Vagina (tissue), 2 donors: Measurements from ENCODE around the gene ZNF638. TPM values are rescaled to one million over a fixed set of nuclear protein-coding genes. Genes with fewer than 3 reads are reported as not detected.

ENCODE experiments used
- DNase-seq, 2 donors: peaks; one replicate each; pipeline ENCODE4 v3.0.0-alpha.2; 2017; ENCODE audit errors: extremely low spot score in 2 of 2
- H3K27ac ChIP-seq: fragments of 200-600 bp; sonication (generic); one replicate; pipeline ENCODE4 v1.5.1; 2019
- H3K27me3 ChIP-seq: fragments of 200-600 bp; sonication (generic); one replicate; pipeline ENCODE4 v1.5.1; 2019
- H3K36me3 ChIP-seq, 2 donors: fragments of 200-600 bp; sonication (generic); one replicate each; pipeline ENCODE4 v1.5.1; 2017 to 2019
- H3K4me1 ChIP-seq: fragments of 200-600 bp; sonication (generic); one replicate; pipeline ENCODE4 v1.5.1; 2019
- H3K4me3 ChIP-seq, 2 donors: fragments of 200-600 bp; sonication (generic); 1 replicate in 1 of 2; 2 replicates in 1 of 2; pipeline ENCODE4 v1.5.1; 2016 to 2019
- H3K9me3 ChIP-seq: fragments of 200-600 bp; sonication (generic); one replicate; pipeline ENCODE4 v1.5.1; 2019
- CTCF ChIP-seq, 3 experiments: fragments of 450-650 bp in 2 of 3; fragments of 200-600 bp in 1 of 3; sonication (generic) in 1 of 3; IDR thresholded peaks; one replicate each; pipeline ENCODE4 v1.5.1; 2017 to 2019; ENCODE audit warnings: antibody characterized with exemption in 3 of 3, mild to moderate bottlenecking in 2 of 3, moderate library complexity in 2 of 3
- POLR2A ChIP-seq, 2 donors: fragments of 450-650 bp; IDR thresholded peaks; one replicate each; pipeline ENCODE4 v1.6.1; 2017; ENCODE audit warnings: antibody characterized with exemption in 2 of 2, mild to moderate bottlenecking in 2 of 2, moderate library complexity in 2 of 2
- POLR2AphosphoS5 ChIP-seq, 2 donors: sonication (generic); formaldehyde crosslinking; IDR thresholded peaks; one replicate each; pipeline ENCODE4 v1.9.0; 2017; ENCODE audit warnings: antibody characterized with exemption in 2 of 2, mild to moderate bottlenecking in 2 of 2, low read depth in 1 of 2; ENCODE audit not compliant: insufficient read depth in 1 of 2
- intact Hi-C: fragments of 100-400 bp; cut with DNase I; formaldehyde crosslinking; loops from one replicate; pipeline ENCODE4 v1.15.1; 2023
- total RNA-seq: library from RNA; depleted of rRNA; stranded (reverse); fragments of >200 nt; gene quantifications from one replicate; pipeline ENCODE4 v1.2.3, GENCODE V29; 2016

The ZNF638 gene
- total RNA-seq, 1 donor from 2014 or later = 139 TPM

DNA sequence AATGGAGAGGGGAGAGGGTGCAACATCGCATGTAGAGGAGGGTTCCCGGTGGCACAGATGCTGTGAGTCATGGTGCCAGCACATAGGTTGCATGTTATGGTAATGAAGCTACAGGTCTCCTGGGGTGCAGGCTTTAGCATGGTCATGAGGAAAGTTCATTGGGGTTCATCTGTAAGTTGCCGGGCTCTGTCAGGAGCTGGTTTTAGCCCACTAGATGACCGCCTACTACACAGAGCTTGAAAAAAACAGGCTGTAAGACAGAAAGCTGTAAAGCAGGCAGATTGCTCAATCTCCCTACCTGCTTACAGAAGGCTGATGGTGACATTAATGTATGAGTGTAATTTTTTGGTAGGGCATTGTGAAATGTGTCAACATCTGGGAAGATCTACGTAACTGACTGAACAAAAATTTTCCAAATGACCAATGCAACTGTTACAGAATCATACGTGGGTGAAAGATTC, 145.7 kb downstream of the ZNF638 start:
- no peaks in the 10 kb centered on the region for H3K9me3 ChIP-seq
- no peaks in the 10 kb centered on the region for H3K4me1 ChIP-seq
- H3K27ac ChIP-seq = no peak overlapping the region
- no peaks in the 10 kb centered on the region for H3K27me3 ChIP-seq
- DNase-seq = no peak
- H3K36me3 ChIP-seq = no peaks in the 10 kb centered on the region
- intact Hi-C loops = no loop called here
- TF ChIP-seq CTCF (IDR thresholded peaks at IDR 0.05) = no peak
- TF ChIP-seq POLR2A (IDR thresholded peaks at IDR 0.05) = no peak
- TF ChIP-seq POLR2AphosphoS5 (IDR thresholded peaks at IDR 0.05; ENCODE audit: insufficient read depth in 1 of 2, low read depth in 1 of 2) = no peak
- no peak overlapping the region for H3K4me3 ChIP-seq

- H3K4me1 ChIP-seq = no peaks in the 10 kb centered on the region
Measured at GRCh38 chr2:71478806-71479205, 147.2 kb downstream of the ZNF638 start.

GRCh38 chr2:71479261-71479660, 147.7 kb downstream of the ZNF638 start:
- no peak for DNase-seq
- intact Hi-C loops = no loop called here
- H3K4me3 ChIP-seq = no peak overlapping the region
- H3K27me3 ChIP-seq = no peaks in the 10 kb centered on the region
- H3K4me1 ChIP-seq = no peaks in the 10 kb centered on the region
- H3K9me3 ChIP-seq = no peaks in the 10 kb centered on the region
- no peak for TF ChIP-seq POLR2A (IDR thresholded peaks at IDR 0.05)
- TF ChIP-seq CTCF (IDR thresholded peaks at IDR 0.05) = no peak
- TF ChIP-seq POLR2AphosphoS5 (IDR thresholded peaks at IDR 0.05; ENCODE audit: insufficient read depth in 1 of 2, low read depth in 1 of 2) = no peak
- no peaks in the 10 kb centered on the region for H3K36me3 ChIP-seq
- no peak overlapping the region for H3K27ac ChIP-seq

More at GRCh38 chr2:71478806-71479205, 147.2 kb downstream of the ZNF638 start:
- Histone ChIP-seq H3K36me3 (no peaks in the 10 kb centered on the region), H3K27me3 (no peaks in the 10 kb centered on the region), H3K27ac (no peak overlapping the region), H3K4me3 (no peak overlapping the region), H3K9me3 (no peaks in the 10 kb centered on the region)
- intact Hi-C loops = no loop called here
- no peak for TF ChIP-seq POLR2A (IDR thresholded peaks at IDR 0.05)
- DNase-seq = no peak

DNA sequence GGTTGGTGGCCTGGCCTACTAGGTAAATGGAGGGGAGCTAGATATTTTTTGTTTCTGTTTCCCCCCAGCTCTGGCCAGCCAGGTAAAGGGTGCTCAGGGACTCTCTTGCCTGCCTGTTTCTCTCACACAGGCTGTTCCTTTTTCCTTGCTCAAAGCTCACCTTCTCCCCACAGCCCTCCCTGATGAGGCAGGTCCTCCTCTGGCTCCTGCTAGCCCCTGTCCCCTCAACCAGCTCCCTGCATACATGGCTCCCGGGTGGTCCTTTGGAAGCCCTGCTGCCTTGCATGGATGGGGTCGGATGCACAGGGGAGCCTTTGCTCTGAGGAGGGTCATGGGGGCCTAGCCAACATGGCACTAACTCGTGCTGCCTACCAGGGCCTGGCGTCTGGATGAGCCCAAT, 149.5 kb downstream of the ZNF638 start:
- Histone ChIP-seq H3K9me3 (no peaks in the 10 kb centered on the region), H3K36me3 (no peaks in the 10 kb centered on the region), H3K27ac (no peak overlapping the region), H3K27me3 (no peaks in the 10 kb centered on the region), H3K4me3 (no peak overlapping the region), H3K4me1 (no peaks in the 10 kb centered on the region)
- intact Hi-C loops = no loop called here
- no peak for DNase-seq
- TF ChIP-seq POLR2AphosphoS5 (IDR thresholded peaks at IDR 0.05; ENCODE audit: insufficient read depth in 1 of 2, low read depth in 1 of 2) = no peak
- no peak for TF ChIP-seq CTCF (IDR thresholded peaks at IDR 0.05)
- TF ChIP-seq POLR2A (IDR thresholded peaks at IDR 0.05) = no peak

- Histone ChIP-seq H3K27me3 (no peaks in the 10 kb centered on the region), H3K4me3 (no peak overlapping the region), H3K9me3 (no peaks in the 10 kb centered on the region), H3K36me3 (no peaks in the 10 kb centered on the region), H3K4me1 (no peaks in the 10 kb centered on the region), H3K27ac (no peak overlapping the region)
- no peak for DNase-seq
- intact Hi-C loops = no loop called here
- no peak for TF ChIP-seq POLR2AphosphoS5 (IDR thresholded peaks at IDR 0.05; ENCODE audit: insufficient read depth in 1 of 2, low read depth in 1 of 2)
- TF ChIP-seq POLR2A (IDR thresholded peaks at IDR 0.05) = no peak
- TF ChIP-seq CTCF (IDR thresholded peaks at IDR 0.05) = no peak
Measured at GRCh38 chr2:71482055-71482454, 150.5 kb downstream of the ZNF638 start.
